HCT116 (cell line): ENCODE data around the gene SLC25A10. TPM values are rescaled to one million over a fixed set of nuclear protein-coding genes. Genes with fewer than 3 reads are reported as not detected.
A peak's percentile ranks its signal among the peaks of the same experiment; 100 is the strongest.

Experiments
- ATAC-seq: fragments of 200-7000 bp; cut with Tn5 transposase; 2 replicates; pipeline ENCODE4 v1.9.1; 2020; ENCODE audit warnings: mild to moderate bottlenecking, moderate library complexity
- BruUV-seq: library from RNA; stranded (reverse); fragments of 400-500 nt; replicated peaks from 2 replicates; lab custom pipeline; 2021; lab: Mats Ljungman, UMichigan
- CTCF ChIA-PET: fragments of 300-600 bp; sonication (Branson Sonifier 250); formaldehyde crosslinking; loops from one replicate; lab custom pipeline; 2021; ENCODE audit warnings: antibody characterized with exemption; lab: Charles Lee
- POLR2A ChIA-PET: fragments of 300-600, 350-600 bp; sonication (Branson Sonifier 250); formaldehyde crosslinking; loops from one replicate; lab custom pipeline; 2021; ENCODE audit warnings: antibody characterized with exemption; lab: Charles Lee
- RAD21 ChIA-PET, 2 experiments: fragments of 300-600 bp; sonication (Branson Sonifier 250); formaldehyde crosslinking; loops; one replicate each; lab custom pipeline; 2023; ENCODE audit warnings: low total read pairs in 2 of 2; ENCODE audit not compliant: uncharacterized antibody in 2 of 2, unreplicated experiment in 2 of 2, low non-redundant PET in 1 of 2; lab: Charles Lee
- DNase-seq: peaks from one replicate; pipeline ENCODE4 v3.0.0-alpha.2; 2010; ENCODE audit warnings: low read depth, low spot score
- H2AFZ ChIP-seq: fragments of 200-600 bp; shearing (Covaris generic), sonication (generic); 2 replicates; pipeline ENCODE4 v1.6.1; 2017; ENCODE audit warnings: low read depth, mixed run types, mixed read lengths, antibody characterized with exemption, low read length; ENCODE audit not compliant: poor library complexity, severe bottlenecking
- H3K27ac ChIP-seq: 2 replicates; pipeline ENCODE4 v1.5.1; 2012; ENCODE audit warnings: low read depth, low read length
- H3K27me3 ChIP-seq: fragments of 200-600 bp; sonication (generic); 2 replicates; pipeline ENCODE4 v1.6.1; 2016; ENCODE audit warnings: mixed run types, low read length, mixed read lengths; ENCODE audit not compliant: insufficient read depth
- H3K36me3 ChIP-seq, 2 experiments: fragments of 200-500 bp in 1 of 2; fragments of 200-600 bp in 1 of 2; sonication (Bioruptor generic) in 1 of 2; sonication (generic) in 1 of 2; 2 replicates each; pipeline versions ENCODE4 v1.5.1 to v1.6.1; 2014 to 2016; ENCODE audit warnings: low read length in 2 of 2, inconsistent platforms in 1 of 2, mixed read lengths in 1 of 2, mixed run types in 1 of 2; ENCODE audit not compliant: insufficient read depth in 2 of 2, control insufficient read depth in 1 of 2
- H3K4me1 ChIP-seq, 2 experiments: fragments of 200-600 bp in 1 of 2; sonication (generic) in 1 of 2; 2 replicates each; pipeline versions ENCODE4 v1.5.1 to v1.6.1; 2012 to 2017; ENCODE audit warnings: low read length in 2 of 2, inconsistent platforms in 1 of 2, mild to moderate bottlenecking in 1 of 2, mixed read lengths in 1 of 2, mixed run types in 1 of 2, moderate library complexity in 1 of 2; ENCODE audit not compliant: insufficient read depth in 2 of 2, control insufficient read depth in 1 of 2
- H3K4me2 ChIP-seq: fragments of 200-600 bp; sonication (generic); 2 replicates; pipeline ENCODE4 v1.6.1; 2017; ENCODE audit warnings: mixed run types, low read length, mixed read lengths
- H3K4me3 ChIP-seq, 2 experiments: fragments of 200-600 bp in 1 of 2; sonication (generic) in 1 of 2; replicated peaks in 1 of 2; 2 replicates each; pipeline ENCODE4 v1.5.1; 2011 to 2016; ENCODE audit warnings: low read length in 2 of 2, control low read depth in 1 of 2, low read depth in 1 of 2, mild to moderate bottlenecking in 1 of 2, mixed read lengths in 1 of 2, mixed run types in 1 of 2
- H3K79me2 ChIP-seq: fragments of 200-600 bp; sonication (generic); 2 replicates; pipeline ENCODE4 v1.6.1; 2017; ENCODE audit warnings: mild to moderate bottlenecking, mixed run types, low read length, moderate library complexity, mixed read lengths; ENCODE audit not compliant: insufficient read depth
- H3K9ac ChIP-seq: fragments of 200-600 bp; sonication (generic); 2 replicates; pipeline ENCODE4 v1.6.1; 2016; ENCODE audit warnings: low read length, mixed read lengths
- H3K9me2 ChIP-seq: fragments of 200-600 bp; sonication (generic), shearing (Covaris generic); 2 replicates; pipeline ENCODE4 v1.6.1; 2017; ENCODE audit warnings: mixed run types, mild to moderate bottlenecking, moderate library complexity; ENCODE audit not compliant: insufficient read depth
- H3K9me3 ChIP-seq, 2 experiments: fragments of 200-500 bp in 1 of 2; fragments of 200-600 bp in 1 of 2; sonication (Bioruptor generic) in 1 of 2; sonication (generic) in 1 of 2; 2 replicates each; pipeline ENCODE4 v1.6.1; 2014 to 2017; ENCODE audit warnings: low read length in 2 of 2, mixed read lengths in 2 of 2, inconsistent platforms in 1 of 2, low read depth in 1 of 2, mild to moderate bottlenecking in 1 of 2, mixed run types in 1 of 2, moderate library complexity in 1 of 2; ENCODE audit not compliant: control insufficient read depth in 1 of 2, insufficient read depth in 1 of 2
- H4K20me1 ChIP-seq: fragments of 200-600 bp; sonication (generic), shearing (Covaris generic); 2 replicates; pipeline ENCODE4 v1.6.1; 2017; ENCODE audit warnings: mixed run types, mild to moderate bottlenecking, moderate library complexity; ENCODE audit not compliant: insufficient read depth
- CBX3 ChIP-seq: IDR thresholded peaks from 2 replicates; pipeline ENCODE4 v1.6.1; 2012; ENCODE audit warnings: low read depth
- ELF1 ChIP-seq: IDR thresholded peaks from 2 replicates; pipeline ENCODE4 v1.6.1; 2012; ENCODE audit warnings: low read depth, borderline replicate concordance
- POLR2A ChIP-seq: IDR thresholded peaks from 2 replicates; pipeline ENCODE4 v1.7.0; 2011; ENCODE audit warnings: borderline replicate concordance; ENCODE audit not compliant: insufficient read depth, insufficient read length; ENCODE audit errors: extremely low read depth
- SIN3A ChIP-seq: IDR thresholded peaks from 2 replicates; pipeline ENCODE4 v1.6.1; 2012; ENCODE audit warnings: low read depth
- TCF7L2 ChIP-seq: IDR thresholded peaks from 2 replicates; pipeline ENCODE4 v1.7.0; 2011; ENCODE audit warnings: borderline replicate concordance, inconsistent platforms; ENCODE audit not compliant: insufficient read depth, insufficient read length; ENCODE audit errors: extremely low read depth
- intact Hi-C: fragments of 100-400 bp; cut with micrococcal nuclease; formaldehyde crosslinking; loops from 2 replicates; pipeline ENCODE4 v1.10.0; 2022
- total RNA-seq: library from RNA; stranded (reverse); gene quantifications from one replicate; pipeline ENCODE4 v1.2.1, GENCODE V29; 2021; ENCODE audit not compliant: unreplicated experiment
- TF ChIP-seq, protein P1 (sequence below), 3 experiments: fragments of 200-600 bp in 1 of 3; sonication (generic) in 1 of 3; IDR thresholded peaks in 2 of 3; conservative IDR thresholded peaks in 1 of 3; 2 replicates each; pipeline ENCODE4 v1.5.1; 2012 to 2017; ENCODE audit warnings: low read depth in 2 of 3, low read length in 2 of 3, antibody characterized with exemption in 1 of 3, borderline replicate concordance in 1 of 3, control low read depth in 1 of 3, mild to moderate bottlenecking in 1 of 3, mixed read lengths in 1 of 3, mixed run types in 1 of 3, moderate library complexity in 1 of 3; ENCODE audit not compliant: insufficient read depth in 1 of 3

The SLC25A10 gene
- total RNA-seq, 1 experiment from 2014 or later: 70.8 TPM

DNA sequence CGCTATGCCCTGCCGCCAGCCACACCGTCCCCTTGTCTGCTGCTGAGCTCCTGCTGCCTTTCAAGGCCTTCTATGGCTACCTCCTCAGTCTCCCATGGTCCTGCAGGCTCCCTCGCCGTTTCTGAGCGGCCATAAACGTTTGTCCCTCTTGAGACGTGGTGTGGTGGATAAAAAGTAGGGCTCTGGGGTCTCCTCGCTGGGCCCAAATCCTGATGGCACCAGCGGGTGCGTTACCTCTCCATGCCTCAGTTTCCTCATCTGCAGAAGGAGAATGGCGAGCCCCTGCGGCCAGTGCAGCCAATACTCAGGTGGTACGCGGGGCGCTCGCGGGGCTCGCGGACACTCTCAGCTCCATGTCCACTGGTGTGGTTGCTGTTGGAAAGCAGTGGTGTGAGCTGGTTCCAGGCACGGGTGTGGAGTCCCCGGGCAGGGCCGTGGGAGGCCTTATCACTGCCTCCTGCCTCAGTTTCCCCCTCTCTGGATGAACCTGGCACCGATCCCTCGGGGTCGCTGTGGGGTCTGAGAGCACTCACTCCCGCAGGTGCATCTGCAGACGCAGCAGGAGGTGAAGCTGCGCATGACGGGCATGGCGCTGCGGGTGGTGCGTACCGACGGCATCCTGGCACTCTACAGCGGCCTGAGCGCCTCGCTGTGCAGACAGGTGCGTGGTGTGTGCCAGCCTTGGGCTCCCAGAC is 2.5 kb downstream of the SLC25A10 start:
- ChIA-PET CTCF (interaction anchor here (1.0 kb wide), 1 partner anchor 12 kb away, joined by 3 read pairs; no protein-coding TSS in a partner anchor), RAD21 (no interaction called here), POLR2A (interaction anchor here (1.0 to 1.6 kb wide), 2 partner anchors 10 to 31 kb away, joined by 3 read pairs; partner anchors contain the start of genes ARL16 and HGS)
- intact Hi-C loops: no loop called here
- TF ChIP-seq SIN3A (no peak), POLR2A (no peak), ELF1 (no peak)
- no peak overlapping the region for H2AFZ ChIP-seq
- H3K4me1 ChIP-seq: peaks cover 32 to 41% of the 10 kb centered on the region in 2 experiments
- ATAC-seq: no peak
- no peaks in the 10 kb centered on the region for H4K20me1 ChIP-seq
- DNase-seq: no peak
- BruUV-seq: no TSS peak
- H3K36me3 ChIP-seq: peaks cover 3 to 5% of the 10 kb centered on the region in 2 experiments; a peak in 3 of 4 replicates
- H3K9me2 ChIP-seq: no peaks in the 10 kb centered on the region
- no peak overlapping the region for H3K9ac ChIP-seq
- H3K27me3 ChIP-seq: no peaks in the 10 kb centered on the region
- H3K9me3 ChIP-seq: no peaks in the 10 kb centered on the region
- H3K4me3 ChIP-seq: peak overlapping the region in 1 of 2 experiments; percentile 66; a peak in 1 of 4 replicates
- H3K79me2 ChIP-seq: peaks cover 34% of the 10 kb centered on the region
- H3K27ac ChIP-seq: peak overlapping the region; percentile 96; the same call in 1 of the 2 replicates
- peak overlapping the region; percentile 100; the same call in 1 of the 2 replicates for H3K4me2 ChIP-seq

DNA sequence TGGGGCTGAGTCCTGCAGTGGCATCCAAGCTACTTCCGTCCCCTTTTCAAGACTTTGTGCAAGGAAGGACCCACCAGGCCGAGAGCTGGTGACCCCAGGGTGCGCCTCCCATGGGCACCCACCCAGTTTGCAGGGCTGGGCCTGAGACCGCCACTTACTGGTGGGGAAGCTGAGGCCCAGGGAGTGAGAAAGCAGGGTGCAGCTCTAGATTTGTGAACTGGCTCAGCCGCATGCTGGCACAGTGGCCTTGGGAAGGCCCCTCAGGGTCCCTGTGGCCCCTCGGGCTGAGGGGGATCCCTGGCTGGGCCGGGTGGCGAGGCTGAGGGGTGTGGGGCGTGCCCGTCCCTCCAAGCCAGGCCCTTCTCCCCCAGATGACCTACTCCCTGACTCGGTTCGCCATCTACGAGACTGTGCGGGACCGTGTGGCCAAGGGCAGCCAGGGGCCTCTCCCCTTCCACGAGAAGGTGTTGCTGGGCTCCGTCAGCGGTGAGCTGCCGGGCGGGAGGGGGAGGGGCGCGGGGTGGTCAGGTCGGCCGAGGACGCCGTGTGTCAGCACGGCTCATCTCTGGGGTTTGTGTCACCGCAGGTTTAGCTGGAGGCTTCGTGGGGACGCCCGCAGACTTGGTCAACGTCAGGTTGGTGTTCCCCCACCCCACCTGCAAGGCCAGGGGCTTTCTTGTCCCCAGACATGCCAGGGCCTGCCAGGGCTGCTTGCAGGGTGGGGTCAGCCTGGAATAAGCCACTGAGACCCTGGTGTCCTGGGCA is 3.2 kb downstream of the SLC25A10 start:
- no peak overlapping the region for H3K9ac ChIP-seq
- intact Hi-C loops: no loop called here
- H3K36me3 ChIP-seq: peaks cover 3 to 5% of the 10 kb centered on the region in 2 experiments; a peak in 3 of 4 replicates
- no peaks in the 10 kb centered on the region for H3K27me3 ChIP-seq
- no peak overlapping the region for H3K4me2 ChIP-seq
- TF ChIP-seq CBX3 (no peak), TCF7L2 (no peak)
- TF ChIP-seq, protein P1, sequence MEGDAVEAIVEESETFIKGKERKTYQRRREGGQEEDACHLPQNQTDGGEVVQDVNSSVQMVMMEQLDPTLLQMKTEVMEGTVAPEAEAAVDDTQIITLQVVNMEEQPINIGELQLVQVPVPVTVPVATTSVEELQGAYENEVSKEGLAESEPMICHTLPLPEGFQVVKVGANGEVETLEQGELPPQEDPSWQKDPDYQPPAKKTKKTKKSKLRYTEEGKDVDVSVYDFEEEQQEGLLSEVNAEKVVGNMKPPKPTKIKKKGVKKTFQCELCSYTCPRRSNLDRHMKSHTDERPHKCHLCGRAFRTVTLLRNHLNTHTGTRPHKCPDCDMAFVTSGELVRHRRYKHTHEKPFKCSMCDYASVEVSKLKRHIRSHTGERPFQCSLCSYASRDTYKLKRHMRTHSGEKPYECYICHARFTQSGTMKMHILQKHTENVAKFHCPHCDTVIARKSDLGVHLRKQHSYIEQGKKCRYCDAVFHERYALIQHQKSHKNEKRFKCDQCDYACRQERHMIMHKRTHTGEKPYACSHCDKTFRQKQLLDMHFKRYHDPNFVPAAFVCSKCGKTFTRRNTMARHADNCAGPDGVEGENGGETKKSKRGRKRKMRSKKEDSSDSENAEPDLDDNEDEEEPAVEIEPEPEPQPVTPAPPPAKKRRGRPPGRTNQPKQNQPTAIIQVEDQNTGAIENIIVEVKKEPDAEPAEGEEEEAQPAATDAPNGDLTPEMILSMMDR (IDR thresholded peaks at IDR 0.05 in 2 of 3, conservative IDR thresholded peaks at IDR 0.05 in 1 of 3; ENCODE audit: borderline replicate concordance in 1 of 3, insufficient read depth in 1 of 3, low read depth in 2 of 3, low read length in 2 of 3): no peak
- TF ChIP-seq, all 23 proteins: peak for 0
- no peaks in the 10 kb centered on the region for H4K20me1 ChIP-seq
- no peak overlapping the region for H3K4me3 ChIP-seq
- no peaks in the 10 kb centered on the region for H3K9me3 ChIP-seq
- H3K4me1 ChIP-seq: peaks cover 26 to 35% of the 10 kb centered on the region in 2 experiments
- BruUV-seq: no TSS peak
- ChIA-PET RAD21 (no interaction called here), CTCF (no interaction called here), POLR2A (interaction anchor here (0.6 kb wide), 1 partner anchor 141 kb away, joined by 3 read pairs; no protein-coding TSS in a partner anchor)
- ATAC-seq (no peak), DNase-seq (no peak)
- no peaks in the 10 kb centered on the region for H3K9me2 ChIP-seq
- H3K27ac ChIP-seq: peak overlapping the region; percentile 2; the same call in 1 of the 2 replicates
- H3K79me2 ChIP-seq: peaks cover 34% of the 10 kb centered on the region
- H2AFZ ChIP-seq: no peak overlapping the region
